T-cell (primary cell): ENCODE results near the gene DHX58. TPM values are rescaled to one million over a fixed set of nuclear protein-coding genes. Genes with fewer than 3 reads are reported as not detected.

Experiments used
- ATAC-seq, 4 experiments: fragments of 200-7000 bp in 3 of 4; fragments of 150-1000 bp in 1 of 4; cut with Tn5 transposase; replicated peaks in 1 of 4; 1 replicate in 3 of 4; 2 replicates in 1 of 4; pipeline ENCODE4 v1.10.0; 2021; ENCODE audit warnings: moderate library complexity in 3 of 4, mild to moderate bottlenecking in 2 of 4, moderate number of reproducible peaks in 1 of 4
- CTCF ChIA-PET, 2 donors: fragments of 300-600 bp; sonication (Branson Sonifier 250); formaldehyde crosslinking; loops; one replicate each; lab custom pipeline; 2022; ENCODE audit warnings: antibody characterized with exemption in 2 of 2; lab: Charles Lee
- POLR2A ChIA-PET, 2 donors: fragments of 300-600 bp; sonication (Branson Sonifier 250); formaldehyde crosslinking; loops; one replicate each; lab custom pipeline; 2022; ENCODE audit warnings: antibody characterized with exemption in 2 of 2; lab: Charles Lee
- DNase-seq, 35 experiments: peaks; one replicate each; pipeline versions ENCODE4 v3.0.0 to v3.0.0-alpha.2; 2013 to 2023
- H3K27ac ChIP-seq: one replicate; pipeline ENCODE4 v1.5.1; 2013; ENCODE audit warnings: low read length
- H3K27me3 ChIP-seq, 2 experiments: replicated peaks in 1 of 2; 1 replicate in 1 of 2; 2 replicates in 1 of 2; pipeline versions ENCODE4 v1.6.1 to v1.7.0; 2013; ENCODE audit warnings: low read length in 1 of 2, mixed read lengths in 1 of 2; ENCODE audit not compliant: control insufficient read depth in 2 of 2, insufficient read depth in 2 of 2; ENCODE audit errors: extremely low read depth in 1 of 2
- H3K36me3 ChIP-seq, 2 donors: 1 replicate in 1 of 2; 2 replicates in 1 of 2; pipeline versions ENCODE4 v1.6.1 to v1.7.0; 2013; ENCODE audit warnings: low read length in 1 of 2; ENCODE audit not compliant: control insufficient read depth in 2 of 2, insufficient read depth in 1 of 2; ENCODE audit errors: extremely low read depth in 1 of 2
- H3K4me1 ChIP-seq, 2 experiments: 1 replicate in 1 of 2; 2 replicates in 1 of 2; pipeline versions ENCODE4 v1.6.1 to v1.7.0; 2013; ENCODE audit warnings: low read length in 2 of 2, mixed read lengths in 1 of 2; ENCODE audit not compliant: insufficient read depth in 2 of 2, control insufficient read depth in 1 of 2; ENCODE audit errors: extremely low read depth in 1 of 2
- H3K4me3 ChIP-seq, 2 donors: 1 replicate in 1 of 2; 2 replicates in 1 of 2; pipeline versions ENCODE4 v1.5.1 to v1.7.0; 2013; ENCODE audit warnings: mild to moderate bottlenecking in 2 of 2, low read length in 1 of 2, moderate library complexity in 1 of 2; ENCODE audit not compliant: control insufficient read depth in 1 of 2; ENCODE audit errors: extremely low read depth in 1 of 2
- H3K9me3 ChIP-seq: 2 replicates; pipeline ENCODE4 v1.7.0; 2013
- H3K27ac Mint-ChIP-seq, 2 donors: one replicate each; pipeline ENCODE4 v1.8.0; 2020 to 2021; ENCODE audit warnings: mild to moderate bottlenecking in 2 of 2, mixed read lengths in 2 of 2
- H3K27me3 Mint-ChIP-seq, 2 donors: one replicate each; pipeline ENCODE4 v1.8.0; 2021 to 2022; ENCODE audit warnings: mixed read lengths in 2 of 2
- H3K36me3 Mint-ChIP-seq: one replicate; pipeline ENCODE4 v1.8.0; 2021; ENCODE audit warnings: mixed read lengths
- H3K4me1 Mint-ChIP-seq, 3 donors: one replicate each; pipeline ENCODE4 v1.8.0; 2020 to 2022; ENCODE audit warnings: mixed read lengths in 3 of 3, mild to moderate bottlenecking in 1 of 3
- H3K4me3 Mint-ChIP-seq, 3 donors: one replicate each; pipeline ENCODE4 v1.8.0; 2020 to 2022; ENCODE audit warnings: mild to moderate bottlenecking in 3 of 3, mixed read lengths in 3 of 3, moderate library complexity in 3 of 3
- H3K9me3 Mint-ChIP-seq, 3 donors: one replicate each; pipeline ENCODE4 v1.8.0; 2020 to 2022; ENCODE audit warnings: mixed read lengths in 3 of 3
- WGBS: methylation state at CpG from one replicate; pipeline ENCODE4 v1.1.5; 2013; ENCODE audit warnings: missing lambda C conversion rate; ENCODE audit not compliant: insufficient coverage; 5-methylcytosine and 5-hydroxymethylcytosine counted together
- total RNA-seq, 35 experiments: library from RNA in 6 of 35; stranded (reverse) in 6 of 35; fragments of 120-200 nt in 1 of 35; gene quantifications; one replicate each; pipeline versions ENCODE4 v1.2.1 to v1.2.4 and lab custom pipeline; 2013 to 2026

Gene DHX58
- total RNA-seq, 5 donors from 2014 or later (not counting 1 experiment from before 2014, with no cell fraction given), result 38.2 to 63.0 (median 41.7) TPM

- Mint-ChIP-seq H3K9me3 (no peaks in the 10 kb centered on the region), H3K27me3 (no peaks in the 10 kb centered on the region), H3K36me3 (peaks cover 25% of the 10 kb centered on the region), H3K4me3 (peak overlapping the region in 2 of 3 donors; percentile 35 to 74), H3K27ac (no peak overlapping the region), H3K4me1 (peaks cover 29 to 39% (median 38%) of the 10 kb centered on the region in 3 donors)
- Histone ChIP-seq H3K36me3 (peaks cover 16 to 22% of the 10 kb centered on the region in 2 donors), H3K27me3 (no peaks in the 10 kb centered on the region), H3K27ac (no peak overlapping the region), H3K4me1 (peaks cover 5 to 28% of the 10 kb centered on the region in 2 experiments), H3K9me3 (no peaks in the 10 kb centered on the region), H3K4me3 (no peak overlapping the region)
- POLR2A ChIA-PET, result no interaction called here
- ATAC-seq, result no peak
- WGBS, result 92% methylated on average over 18 of the region's 18 CpGs
- CTCF ChIA-PET, result interaction anchor here (0.5 to 1.8 kb wide), 8 partner anchors 18 to 1979 kb away, joined by 3 to 6 read pairs (median 4); partner anchors contain the start of gene DNAJC7 (in 1 of the 2)
- no peak for DNase-seq
Observed at GRCh38 chr17:42119301-42119700, 6.8 kb upstream of the DHX58 start.

- DNase-seq, result peak in 18 of 35 experiments; percentile 20 to 59 (median 34)
- peaks cover 29 to 42% (median 38%) of the 10 kb centered on the region in 3 donors for H3K4me1 Mint-ChIP-seq
Observed at GRCh38 chr17:42118545-42118944, 6.0 kb upstream of the DHX58 start.

GRCh38 chr17:42118126-42118510 is 5.6 kb upstream of the DHX58 start:
- H3K27me3 Mint-ChIP-seq, result no peaks in the 10 kb centered on the region
- Histone ChIP-seq H3K36me3 (peaks cover 16 to 20% of the 10 kb centered on the region in 2 donors), H3K4me1 (peaks cover 5 to 33% of the 10 kb centered on the region in 2 experiments), H3K9me3 (no peaks in the 10 kb centered on the region), H3K27me3 (no peaks in the 10 kb centered on the region), H3K27ac (no peak overlapping the region), H3K4me3 (no peak overlapping the region)
- ATAC-seq (no peak), DNase-seq (no peak)
- no peak overlapping the region for H3K27ac Mint-ChIP-seq
- POLR2A ChIA-PET, result no interaction called here
- peaks cover 29 to 42% (median 38%) of the 10 kb centered on the region in 3 donors for H3K4me1 Mint-ChIP-seq
- WGBS, result 93% methylated on average over 2 of the region's 4 CpGs
- peak overlapping the region in 1 of 3 donors; percentile 13 for H3K4me3 Mint-ChIP-seq
- CTCF ChIA-PET, result interaction anchor here (0.6 to 1.8 kb wide), 13 partner anchors 14 to 301 kb away, joined by 3 to 9 read pairs (median 4); partner anchors contain the start of gene NKIRAS2 (in 1 of the 2)
- no peaks in the 10 kb centered on the region for H3K9me3 Mint-ChIP-seq
- peaks cover 25% of the 10 kb centered on the region for H3K36me3 Mint-ChIP-seq

More at GRCh38 chr17:42118545-42118944, 6.0 kb upstream of the DHX58 start:
- Histone ChIP-seq H3K27ac (no peak overlapping the region), H3K4me3 (no peak overlapping the region), H3K9me3 (no peaks in the 10 kb centered on the region), H3K4me1 (peaks cover 5 to 29% of the 10 kb centered on the region in 2 experiments), H3K27me3 (no peaks in the 10 kb centered on the region), H3K36me3 (peaks cover 16 to 20% of the 10 kb centered on the region in 2 donors)
- Mint-ChIP-seq H3K27me3 (no peaks in the 10 kb centered on the region), H3K4me3 (peak overlapping the region; percentile 37 to 74 (median 51)), H3K36me3 (peaks cover 25% of the 10 kb centered on the region), H3K27ac (peak overlapping the region in 1 of 2 donors; percentile 73), H3K9me3 (no peaks in the 10 kb centered on the region)
- ATAC-seq, result peak in 1 of 4 experiments; percentile 13
- ChIA-PET POLR2A (no interaction called here), CTCF (interaction anchor here (0.5 to 1.8 kb wide), 10 partner anchors 17 to 301 kb away, joined by 3 to 7 read pairs (median 4); no protein-coding TSS in a partner anchor)
- WGBS, result 77% methylated on average over 2 of the region's 2 CpGs

GRCh38 chr17:42117397-42118125 is 5.0 kb upstream of the DHX58 start:
- ATAC-seq (no peak), DNase-seq (no peak)
- H3K27ac Mint-ChIP-seq, result no peak overlapping the region
- no peaks in the 10 kb centered on the region for H3K27me3 ChIP-seq
- ChIA-PET POLR2A (no interaction called here), CTCF (interaction anchor here (0.6 to 2.2 kb wide), 15 partner anchors 14 to 302 kb away, joined by 3 to 9 read pairs (median 3); partner anchors contain the start of gene NKIRAS2 (in 1 of the 2))
- peaks cover 10 to 39% of the 10 kb centered on the region in 2 experiments for H3K4me1 ChIP-seq
- no peaks in the 10 kb centered on the region for H3K27me3 Mint-ChIP-seq
- H3K9me3 Mint-ChIP-seq, result no peaks in the 10 kb centered on the region
- H3K27ac ChIP-seq, result no peak overlapping the region
- no peak overlapping the region for H3K4me3 Mint-ChIP-seq
- no peak overlapping the region for H3K4me3 ChIP-seq
- peaks cover 16 to 20% of the 10 kb centered on the region in 2 donors for H3K36me3 ChIP-seq
- no peaks in the 10 kb centered on the region for H3K9me3 ChIP-seq
- WGBS, result 93% methylated on average over 30 of the region's 30 CpGs
- peaks cover 25% of the 10 kb centered on the region for H3K36me3 Mint-ChIP-seq
- peaks cover 33 to 46% (median 38%) of the 10 kb centered on the region in 3 donors for H3K4me1 Mint-ChIP-seq

GRCh38 chr17:42116705-42117396 is 4.3 kb upstream of the DHX58 start:
- H3K27ac ChIP-seq, result no peak overlapping the region
- Mint-ChIP-seq H3K27me3 (no peaks in the 10 kb centered on the region), H3K4me1 (peaks cover 38 to 52% (median 44%) of the 10 kb centered on the region in 3 donors), H3K4me3 (no peak overlapping the region), H3K9me3 (no peaks in the 10 kb centered on the region), H3K27ac (peak overlapping the region in 1 of 2 donors; percentile 2), H3K36me3 (peaks cover 25% of the 10 kb centered on the region)
- DNase-seq, result peak; percentile 69 to 92 (median 82)
- H3K4me1 ChIP-seq, result peaks cover 12 to 42% of the 10 kb centered on the region in 2 experiments
- no peak overlapping the region for H3K4me3 ChIP-seq
- CTCF ChIA-PET, result interaction anchor here (0.6 to 2.2 kb wide), 11 partner anchors 13 to 149 kb away, joined by 3 to 9 read pairs (median 3); partner anchors contain the start of gene NKIRAS2 (in 1 of the 2)
- no peaks in the 10 kb centered on the region for H3K9me3 ChIP-seq
- no peaks in the 10 kb centered on the region for H3K27me3 ChIP-seq
- 42% methylated on average over 18 of the region's 18 CpGs for WGBS
- POLR2A ChIA-PET, result no interaction called here
- peaks cover 16 to 20% of the 10 kb centered on the region in 2 donors for H3K36me3 ChIP-seq
- peak; percentile 22 to 31 (median 26) for ATAC-seq

- no peaks in the 10 kb centered on the region for H3K27me3 ChIP-seq
- no peak overlapping the region for H3K27ac ChIP-seq
- no peaks in the 10 kb centered on the region for H3K27me3 Mint-ChIP-seq
- ChIA-PET POLR2A (interaction anchor here (0.5 kb wide), 2 partner anchors 97 to 198 kb away, joined by 3 to 4 read pairs; partner anchors contain the start of gene DNAJC7 (in 1 of the 2)), CTCF (interaction anchor here (1.1 to 1.4 kb wide), 3 partner anchors 46 to 89 kb away, joined by 3 to 7 read pairs (median 6); no protein-coding TSS in a partner anchor)
- peaks cover 16 to 44% of the 10 kb centered on the region in 2 experiments for H3K4me1 ChIP-seq
- no peak for ATAC-seq
- H3K9me3 ChIP-seq, result no peaks in the 10 kb centered on the region
- no peaks in the 10 kb centered on the region for H3K9me3 Mint-ChIP-seq
- peak overlapping the region; percentile 49 to 80 for H3K27ac Mint-ChIP-seq
- peaks cover 13 to 24% of the 10 kb centered on the region in 2 donors for H3K36me3 ChIP-seq
- DNase-seq, result no peak
- peaks cover 43 to 59% (median 53%) of the 10 kb centered on the region in 3 donors for H3K4me1 Mint-ChIP-seq
- H3K36me3 Mint-ChIP-seq, result peaks cover 37% of the 10 kb centered on the region
- no peak overlapping the region for H3K4me3 ChIP-seq
- no CpG with 5 or more reads among the region's 9 CpGs for WGBS
- H3K4me3 Mint-ChIP-seq, result peak overlapping the region in 1 of 3 donors; percentile 29
Observed at GRCh38 chr17:42114118-42114517, 1.6 kb upstream of the DHX58 start.
